Measurements from ENCODE around the gene PALM. TPM values are rescaled to one million over a fixed set of nuclear protein-coding genes. Genes with fewer than 3 reads are reported as not detected.
"Not testable (repeated sequence)": the region's sequence is repeated elsewhere in the genome, so short reads cannot be mapped to it uniquely, and the experiment has no call there.

The PALM gene
- polyA plus RNA-seq, 1 donor: 29.2 TPM

DNA sequence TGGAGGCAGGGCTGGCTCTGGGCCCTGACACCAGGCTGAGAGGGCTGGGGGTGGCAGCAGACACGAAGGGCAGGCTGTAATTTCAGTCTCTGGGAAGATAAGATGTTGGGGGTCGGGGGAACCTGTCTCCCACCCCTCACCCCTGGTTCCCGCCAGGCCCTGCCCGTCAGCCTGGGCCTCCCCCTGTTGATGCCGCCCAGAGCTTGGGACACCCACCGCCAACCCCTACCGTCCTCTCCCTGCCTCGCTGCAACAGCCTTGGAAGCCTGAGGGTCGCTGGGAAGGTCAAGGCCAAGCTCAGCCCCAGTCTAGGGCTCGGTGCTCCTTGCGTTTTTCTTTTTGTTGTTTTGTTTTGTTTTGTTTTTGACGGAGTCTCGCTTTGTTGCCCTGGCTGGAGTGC lies 14.5 kb downstream of the PALM start:
- Histone ChIP-seq H3K27ac (ENCODE audit: low read length) (no peak overlapping the region), H3K4me1 (ENCODE audit: control insufficient read depth, insufficient read depth, low read length) (peaks cover 20% of the 10 kb centered on the region), H3K36me3 (ENCODE audit: control insufficient read depth, insufficient read depth, low read length) (peaks cover 6% of the 10 kb centered on the region), H3K4me3 (ENCODE audit: low read length) (no peak overlapping the region), H3K9me3 (ENCODE audit: control insufficient read depth, low read depth, low read length) (peaks cover 6% of the 10 kb centered on the region), H3K27me3 (ENCODE audit: control insufficient read depth, insufficient read depth, low read length) (peaks cover 13% of the 10 kb centered on the region)
- WGBS (ENCODE audit: insufficient coverage, low lambda C conversion rate): 33% methylated on average over 2 of the region's 13 CpGs
- no peak for DNase-seq

DNA sequence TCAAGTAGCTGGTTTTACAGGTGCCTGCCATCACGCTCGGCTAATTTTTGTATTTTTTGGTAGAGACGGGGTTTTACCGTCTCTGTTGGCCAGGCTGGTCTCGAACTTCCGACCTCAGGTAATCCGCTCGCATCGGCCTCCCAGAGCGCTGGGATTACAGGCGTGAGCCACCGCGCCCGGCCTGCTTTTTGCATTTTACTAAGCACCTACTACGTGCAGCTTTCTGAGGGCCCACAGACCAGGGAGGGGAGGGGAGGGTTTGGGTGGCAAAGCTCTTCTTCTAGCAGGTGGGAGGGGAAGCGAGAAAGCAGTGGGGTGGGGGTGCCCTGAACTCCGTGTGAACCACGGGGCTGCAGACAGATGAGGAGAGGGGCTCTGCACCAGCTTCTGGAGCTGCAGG lies 15.0 kb downstream of the PALM start:
- Histone ChIP-seq H3K9me3 (ENCODE audit: control insufficient read depth, low read depth, low read length) (peaks cover 6% of the 10 kb centered on the region), H3K36me3 (ENCODE audit: control insufficient read depth, insufficient read depth, low read length) (peaks cover 6% of the 10 kb centered on the region), H3K27me3 (ENCODE audit: control insufficient read depth, insufficient read depth, low read length) (peaks cover 13% of the 10 kb centered on the region), H3K4me3 (ENCODE audit: low read length) (no peak overlapping the region), H3K4me1 (ENCODE audit: control insufficient read depth, insufficient read depth, low read length) (peaks cover 17% of the 10 kb centered on the region), H3K27ac (ENCODE audit: low read length) (no peak overlapping the region)
- DNase-seq: no peak
- WGBS (ENCODE audit: insufficient coverage, low lambda C conversion rate): no CpG with 5 or more reads among the region's 18 CpGs

DNA sequence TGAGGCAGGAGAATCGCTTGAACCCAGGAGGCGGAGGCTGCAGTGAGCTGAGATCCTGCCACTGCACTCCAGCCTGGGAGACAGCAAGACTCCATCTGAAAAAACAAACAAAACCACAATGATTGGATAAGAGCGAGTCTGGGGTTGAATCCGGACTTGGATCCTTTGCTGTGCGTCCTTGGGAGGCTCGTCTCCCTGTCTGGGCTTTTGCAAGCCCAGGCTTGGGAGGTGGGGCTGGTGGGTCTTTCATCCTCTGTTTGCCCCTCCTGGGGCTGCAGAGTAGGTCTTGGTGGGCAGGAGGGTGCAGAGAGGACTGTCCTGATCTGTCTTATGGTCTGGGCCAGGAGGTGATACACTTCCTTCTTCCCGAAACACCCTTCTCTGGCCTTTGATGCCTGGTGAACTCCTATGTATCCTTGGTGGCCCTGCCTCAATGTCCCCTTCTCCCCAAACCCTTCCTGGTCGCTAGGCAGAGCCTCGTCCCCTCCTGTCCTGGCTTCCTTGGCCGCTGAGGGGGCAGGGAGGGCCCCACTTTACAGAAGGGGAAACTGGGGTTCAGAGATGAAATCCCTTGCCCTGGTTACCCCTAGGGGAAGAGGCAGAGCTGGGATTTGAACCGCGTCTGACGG lies 16.8 kb downstream of the PALM start:
- Histone ChIP-seq H3K27me3 (ENCODE audit: control insufficient read depth, insufficient read depth, low read length) (peaks cover 4% of the 10 kb centered on the region), H3K4me3 (ENCODE audit: low read length) (no peak overlapping the region), H3K36me3 (ENCODE audit: control insufficient read depth, insufficient read depth, low read length) (peaks cover 6% of the 10 kb centered on the region), H3K27ac (ENCODE audit: low read length) (no peak overlapping the region), H3K9me3 (ENCODE audit: control insufficient read depth, low read depth, low read length) (no peaks in the 10 kb centered on the region), H3K4me1 (ENCODE audit: control insufficient read depth, insufficient read depth, low read length) (peaks cover 7% of the 10 kb centered on the region)
- DNase-seq: no peak
- no CpG with 5 or more reads among the region's 13 CpGs for WGBS (ENCODE audit: insufficient coverage, low lambda C conversion rate)

DNA sequence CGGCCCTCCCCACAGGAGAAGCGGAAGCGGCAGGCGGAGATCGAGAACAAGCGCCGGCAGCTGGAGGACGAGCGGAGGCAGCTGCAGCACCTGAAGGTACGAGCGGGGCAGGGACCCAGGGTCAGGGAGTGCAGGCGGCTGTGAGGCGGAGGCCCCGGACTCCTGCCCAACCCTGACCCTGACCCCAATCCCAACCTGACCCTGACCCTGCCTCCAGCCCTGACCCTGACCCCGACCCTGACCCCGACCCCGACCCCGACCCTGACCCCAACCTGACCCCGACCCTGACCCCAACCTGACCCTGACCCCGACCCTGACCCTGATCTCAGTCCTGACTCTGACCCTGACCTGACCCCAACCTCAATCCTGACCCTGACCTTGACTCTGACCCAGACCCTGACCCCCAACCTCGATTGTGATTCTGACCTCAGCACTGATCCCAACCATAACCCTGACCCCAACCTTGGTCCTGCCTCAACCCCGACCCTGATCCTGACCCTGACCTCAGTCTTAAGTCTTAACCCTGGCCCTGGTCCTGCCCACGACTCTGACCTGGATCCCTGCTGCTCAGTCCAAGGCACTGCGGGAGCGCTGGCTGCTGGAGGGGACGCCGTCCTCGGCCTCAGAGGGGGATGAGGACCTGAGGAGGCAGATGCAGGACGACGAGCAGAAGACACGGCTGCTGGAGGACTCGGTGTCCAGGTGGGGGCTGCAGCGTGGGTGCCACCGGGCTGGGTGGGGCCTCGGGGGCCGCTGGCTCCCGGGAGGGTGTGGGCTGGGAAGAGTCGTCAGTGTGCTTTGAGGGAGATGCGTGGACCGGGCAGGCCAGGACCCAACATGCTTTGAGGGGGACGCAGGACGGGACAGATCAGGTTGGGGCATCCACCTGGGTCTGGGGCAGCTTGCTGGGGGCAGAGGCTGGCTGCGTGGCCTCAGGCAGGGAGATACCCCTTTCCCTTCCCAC lies 18.5 kb downstream of the PALM start:
- Histone ChIP-seq H3K4me1 (ENCODE audit: control insufficient read depth, insufficient read depth, low read length) (peaks cover 6% of the 10 kb centered on the region), H3K4me3 (ENCODE audit: low read length) (no peak overlapping the region), H3K9me3 (ENCODE audit: control insufficient read depth, low read depth, low read length) (no peaks in the 10 kb centered on the region), H3K36me3 (ENCODE audit: control insufficient read depth, insufficient read depth, low read length) (peaks cover 6% of the 10 kb centered on the region), H3K27ac (ENCODE audit: low read length) (peak overlapping the region; percentile 26), H3K27me3 (ENCODE audit: control insufficient read depth, insufficient read depth, low read length) (no peaks in the 10 kb centered on the region)
- DNase-seq: no peak
- no CpG with 5 or more reads among the region's 43 CpGs for WGBS (ENCODE audit: insufficient coverage, low lambda C conversion rate)

DNA sequence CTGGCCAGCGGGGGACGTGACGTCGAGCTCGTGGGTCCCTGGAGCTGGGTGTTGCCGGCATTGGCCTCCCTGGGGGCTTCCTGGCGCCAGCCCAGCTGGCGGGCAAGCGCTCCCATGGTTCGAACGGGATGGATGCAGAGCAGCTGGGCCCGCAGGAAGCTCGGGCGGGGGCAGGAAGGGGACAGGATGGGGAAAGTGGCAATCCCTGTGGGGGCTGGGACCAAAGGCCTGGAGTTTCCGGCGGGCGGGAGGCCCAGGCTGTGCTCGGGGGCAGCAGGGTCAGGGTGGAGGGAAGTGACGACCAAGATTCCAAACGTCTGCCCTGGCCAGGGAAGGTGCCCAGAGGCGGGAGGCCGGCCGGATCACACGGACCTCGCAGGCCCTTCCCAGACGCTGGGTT lies 19.3 kb downstream of the PALM start:
- H3K9me3 ChIP-seq (ENCODE audit: control insufficient read depth, low read depth, low read length): no peaks in the 10 kb centered on the region
- WGBS (ENCODE audit: insufficient coverage, low lambda C conversion rate): no CpG with 5 or more reads among the region's 26 CpGs
- H3K27ac ChIP-seq (ENCODE audit: low read length): peak overlapping the region; percentile 26
- H3K4me3 ChIP-seq (ENCODE audit: low read length): no peak overlapping the region
- peaks cover 2% of the 10 kb centered on the region for H3K4me1 ChIP-seq (ENCODE audit: control insufficient read depth, insufficient read depth, low read length)
- no peak for DNase-seq
- H3K27me3 ChIP-seq (ENCODE audit: control insufficient read depth, insufficient read depth, low read length): no peaks in the 10 kb centered on the region
- H3K36me3 ChIP-seq (ENCODE audit: control insufficient read depth, insufficient read depth, low read length): peaks cover 6% of the 10 kb centered on the region

DNA sequence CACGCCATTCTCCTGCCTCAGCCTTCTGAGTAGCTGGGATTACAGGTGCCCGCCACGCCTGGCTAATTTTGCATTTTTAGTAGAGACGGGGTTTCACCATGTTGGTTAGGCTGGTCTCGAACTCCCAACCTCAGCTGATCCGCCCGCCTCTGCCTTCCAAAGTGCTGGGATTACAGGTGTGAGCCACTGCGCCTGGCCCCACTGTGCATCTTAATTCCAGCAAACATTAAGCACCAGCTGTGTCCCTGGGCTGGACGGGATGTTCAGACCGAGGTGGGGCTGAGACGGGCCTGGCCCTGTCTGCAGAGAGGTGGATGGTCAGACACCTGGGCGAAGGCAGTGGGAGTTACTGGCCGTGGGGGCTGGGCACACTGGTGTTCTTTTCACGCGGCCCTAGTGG lies 20.8 kb downstream of the PALM start:
- not testable (repeated sequence) for H3K36me3 ChIP-seq (ENCODE audit: control insufficient read depth, insufficient read depth, low read length); H3K4me1 ChIP-seq (ENCODE audit: control insufficient read depth, insufficient read depth, low read length); H3K9me3 ChIP-seq (ENCODE audit: control insufficient read depth, low read depth, low read length); H3K27ac ChIP-seq (ENCODE audit: low read length); DNase-seq; H3K4me3 ChIP-seq (ENCODE audit: low read length); H3K27me3 ChIP-seq (ENCODE audit: control insufficient read depth, insufficient read depth, low read length)
- WGBS (ENCODE audit: insufficient coverage, low lambda C conversion rate): no CpG with 5 or more reads among the region's 15 CpGs

DNA sequence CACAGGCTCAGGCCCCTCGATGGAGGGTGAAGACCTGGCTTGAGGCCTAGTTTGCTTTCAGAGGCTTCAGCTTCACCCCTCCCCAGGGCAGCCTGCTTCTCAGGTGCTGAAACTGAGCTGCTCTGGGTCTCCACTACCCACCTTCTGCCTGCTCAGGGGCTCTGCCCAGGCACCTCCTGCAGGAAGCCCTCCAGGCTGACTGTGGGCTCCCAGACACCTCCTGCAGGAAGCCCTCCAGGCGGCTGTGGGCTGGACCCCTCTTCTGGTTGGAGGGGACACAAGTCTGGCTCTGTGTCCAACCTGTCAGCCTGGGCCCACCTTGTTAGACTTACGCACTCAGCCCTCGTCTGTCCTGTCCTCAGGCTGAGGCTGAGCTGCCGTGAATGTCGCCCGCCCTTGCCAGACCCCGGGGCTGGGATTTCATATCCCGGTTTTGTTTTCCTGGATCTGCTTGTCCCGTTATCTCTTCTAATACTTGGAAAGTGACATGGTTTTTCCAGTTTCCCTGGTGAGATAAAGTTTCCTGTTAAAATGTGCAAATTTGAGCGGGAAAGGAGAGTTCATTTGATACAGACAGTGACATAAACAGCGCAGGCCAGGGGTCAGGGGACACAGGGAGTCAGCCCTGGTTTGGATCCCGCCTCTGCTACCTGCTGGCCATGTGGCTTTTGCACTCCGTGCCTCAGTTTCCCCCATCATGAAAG lies 21.4 kb downstream of the PALM start:
- H3K27me3 ChIP-seq (ENCODE audit: control insufficient read depth, insufficient read depth, low read length): no peaks in the 10 kb centered on the region
- WGBS (ENCODE audit: insufficient coverage, low lambda C conversion rate): 100% methylated on average over 3 of the region's 14 CpGs

DNA sequence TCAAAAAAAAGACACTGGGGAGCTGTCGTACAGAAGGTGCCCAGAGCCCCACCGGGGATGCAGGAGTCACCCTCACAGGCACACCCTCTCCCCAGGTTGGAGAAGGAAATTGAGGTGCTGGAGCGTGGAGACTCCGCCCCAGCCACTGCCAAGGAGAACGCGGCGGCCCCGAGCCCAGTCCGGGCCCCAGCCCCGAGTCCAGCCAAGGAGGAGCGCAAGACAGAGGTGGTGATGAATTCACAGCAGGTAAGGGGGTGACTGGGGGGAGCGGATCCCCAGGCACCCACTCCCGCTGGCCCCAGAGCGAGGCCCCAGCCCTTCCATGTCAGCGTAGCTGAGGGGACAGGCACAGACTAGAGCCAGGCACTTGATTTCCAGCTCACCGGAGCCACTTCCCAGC lies 22.3 kb downstream of the PALM start:
- no peaks in the 10 kb centered on the region for H3K27me3 ChIP-seq (ENCODE audit: control insufficient read depth, insufficient read depth, low read length)
- no CpG with 5 or more reads among the region's 16 CpGs for WGBS (ENCODE audit: insufficient coverage, low lambda C conversion rate)
- H3K4me1 ChIP-seq (ENCODE audit: control insufficient read depth, insufficient read depth, low read length): peaks cover 9% of the 10 kb centered on the region
- H3K4me3 ChIP-seq (ENCODE audit: low read length): no peak overlapping the region
- DNase-seq: no peak
- H3K36me3 ChIP-seq (ENCODE audit: control insufficient read depth, insufficient read depth, low read length): peaks cover 7% of the 10 kb centered on the region
- H3K27ac ChIP-seq (ENCODE audit: low read length): no peak overlapping the region
- H3K9me3 ChIP-seq (ENCODE audit: control insufficient read depth, low read depth, low read length): peaks cover 2% of the 10 kb centered on the region

More for the DNA sequence above, 21.4 kb downstream of the PALM start:
- Histone ChIP-seq H3K36me3 (ENCODE audit: control insufficient read depth, insufficient read depth, low read length) (peaks cover 7% of the 10 kb centered on the region), H3K4me3 (ENCODE audit: low read length) (no peak overlapping the region), H3K27ac (ENCODE audit: low read length) (no peak overlapping the region), H3K4me1 (ENCODE audit: control insufficient read depth, insufficient read depth, low read length) (peaks cover 5% of the 10 kb centered on the region), H3K9me3 (ENCODE audit: control insufficient read depth, low read depth, low read length) (no peaks in the 10 kb centered on the region)
- no peak for DNase-seq

DNA sequence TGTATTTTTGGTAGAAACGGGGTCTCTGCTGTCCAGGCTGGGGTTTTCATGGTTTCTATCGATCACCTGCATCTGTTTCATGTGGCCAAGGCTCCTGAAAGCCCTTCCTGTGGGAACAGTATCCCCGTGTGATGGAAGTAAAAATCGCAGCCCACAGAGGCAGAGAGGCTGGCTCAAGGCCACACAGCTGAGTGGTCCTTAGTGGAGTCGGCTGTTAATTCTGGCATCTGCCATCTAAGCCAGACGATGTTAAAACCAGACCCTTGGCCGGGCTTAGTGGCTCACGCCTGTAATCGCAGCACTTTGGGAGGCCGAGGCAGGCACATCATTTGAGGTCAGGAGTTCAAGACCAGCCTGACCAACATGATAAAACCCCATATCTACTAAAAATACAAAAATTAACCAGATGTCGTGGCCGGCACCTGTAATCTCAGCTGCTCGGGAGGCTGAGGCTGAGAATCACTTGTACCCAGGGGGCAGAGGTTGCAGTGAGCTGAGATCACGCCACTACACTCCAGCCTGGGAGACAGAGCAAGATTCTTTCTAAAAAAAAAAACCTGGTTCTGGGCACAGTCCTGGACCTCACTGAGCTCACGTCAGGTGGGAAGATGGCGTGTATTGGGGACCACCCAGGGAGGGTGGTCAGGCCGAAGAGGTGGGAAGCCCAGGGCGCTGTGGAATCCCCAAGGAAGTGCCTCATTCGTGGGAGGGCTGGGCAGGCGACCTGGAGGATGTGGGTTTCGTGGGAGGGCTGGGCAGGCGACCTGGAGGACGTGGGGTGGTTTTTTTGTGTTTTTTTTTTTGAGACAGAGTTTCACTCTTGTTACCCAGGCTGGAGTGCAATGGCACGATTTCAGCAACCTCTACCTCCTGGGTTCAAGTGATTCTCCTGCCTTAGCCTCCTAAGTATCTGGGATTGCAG lies 23.7 kb downstream of the PALM start:
- DNase-seq: no peak
- no CpG with 5 or more reads among the region's 24 CpGs for WGBS (ENCODE audit: insufficient coverage, low lambda C conversion rate)
- H3K4me3 ChIP-seq (ENCODE audit: low read length): no peak overlapping the region
- H3K27ac ChIP-seq (ENCODE audit: low read length): no peak overlapping the region
- H3K27me3 ChIP-seq (ENCODE audit: control insufficient read depth, insufficient read depth, low read length): no peaks in the 10 kb centered on the region
- H3K4me1 ChIP-seq (ENCODE audit: control insufficient read depth, insufficient read depth, low read length): peaks cover 18% of the 10 kb centered on the region
- H3K9me3 ChIP-seq (ENCODE audit: control insufficient read depth, low read depth, low read length): peaks cover 6% of the 10 kb centered on the region
- H3K36me3 ChIP-seq (ENCODE audit: control insufficient read depth, insufficient read depth, low read length): peaks cover 8% of the 10 kb centered on the region
